HG02970 (cell line): ENCODE results near the gene TRIM26.

Experiments
- ATAC-seq: cut with Tn5 transposase; IDR thresholded peaks from one replicate; pipeline ENCODE4 v1.9.1; 2021; ENCODE audit warnings: mild to moderate bottlenecking, moderate library complexity, moderate number of reproducible peaks; ENCODE audit not compliant: unreplicated experiment, low FRiP score

TRIM26 gene

GRCh38 chr6:30211306-30211705, 1.9 kb downstream of the TRIM26 start:
- no peak for ATAC-seq

GRCh38 chr6:30207619-30208295, 5.4 kb downstream of the TRIM26 start:
- no peak for ATAC-seq

DNA sequence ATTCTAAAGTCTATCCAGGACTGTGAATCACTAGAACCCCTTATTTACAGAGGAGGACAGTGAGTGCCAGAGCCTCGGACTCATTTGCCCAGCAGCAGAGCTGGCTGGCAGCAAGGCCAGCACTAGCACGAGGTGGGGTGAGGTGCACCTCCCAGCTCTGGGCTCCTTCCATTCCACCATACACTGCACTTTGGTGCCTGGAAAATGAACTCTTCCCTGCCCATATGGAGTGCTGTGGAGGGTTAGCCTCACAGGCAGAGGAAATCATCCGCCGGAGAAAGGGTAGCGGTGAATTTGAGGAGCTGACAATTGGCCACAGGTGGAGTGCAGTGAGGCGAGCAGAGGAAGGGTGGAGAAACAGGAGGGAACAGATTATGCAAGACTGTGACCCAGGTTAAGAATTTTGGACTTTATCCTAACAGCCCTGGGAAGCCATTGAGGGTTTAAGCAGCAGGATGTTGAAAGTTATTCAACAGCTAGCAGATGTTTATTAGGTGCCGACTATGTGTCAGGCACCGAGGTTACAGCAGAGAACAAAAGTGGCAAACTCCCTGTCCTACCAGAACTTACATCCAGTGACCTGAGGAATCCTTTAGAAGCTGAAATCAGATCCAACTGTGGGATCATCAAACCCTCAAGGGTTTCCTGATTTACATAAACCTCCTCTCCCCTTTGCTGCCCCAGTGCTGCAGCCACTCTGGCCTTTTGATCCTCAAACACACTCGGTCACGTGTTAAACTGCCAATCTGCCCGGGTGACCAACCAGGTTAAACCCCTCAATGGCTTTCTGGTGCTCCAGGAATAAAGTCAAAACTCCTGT, 6.2 kb downstream of the TRIM26 start:
- no peak for ATAC-seq

DNA sequence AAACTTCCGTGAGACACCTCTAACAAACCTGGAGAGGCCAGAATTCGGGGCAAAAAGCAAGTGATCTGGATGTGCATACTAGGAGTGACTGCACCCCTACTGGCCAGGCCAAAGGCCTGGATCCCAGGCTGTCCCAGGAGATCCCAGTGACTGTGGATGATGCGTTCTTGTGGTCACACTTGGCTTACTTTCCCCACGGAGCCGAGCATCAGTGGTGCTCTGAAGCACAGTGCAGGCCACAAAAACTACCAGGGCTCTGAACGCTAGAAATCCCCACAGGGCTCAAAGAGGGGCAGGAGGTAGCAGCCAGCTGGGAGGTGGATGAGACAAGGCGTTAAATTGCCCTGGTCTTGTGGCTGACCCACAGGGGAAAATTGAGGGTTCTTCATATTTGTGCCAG, 7.1 kb downstream of the TRIM26 start:
- no peak for ATAC-seq

- ATAC-seq: no peak
These were observed 9.1 kb downstream of the TRIM26 start for GRCh38 chr6:30204116-30204515.

DNA sequence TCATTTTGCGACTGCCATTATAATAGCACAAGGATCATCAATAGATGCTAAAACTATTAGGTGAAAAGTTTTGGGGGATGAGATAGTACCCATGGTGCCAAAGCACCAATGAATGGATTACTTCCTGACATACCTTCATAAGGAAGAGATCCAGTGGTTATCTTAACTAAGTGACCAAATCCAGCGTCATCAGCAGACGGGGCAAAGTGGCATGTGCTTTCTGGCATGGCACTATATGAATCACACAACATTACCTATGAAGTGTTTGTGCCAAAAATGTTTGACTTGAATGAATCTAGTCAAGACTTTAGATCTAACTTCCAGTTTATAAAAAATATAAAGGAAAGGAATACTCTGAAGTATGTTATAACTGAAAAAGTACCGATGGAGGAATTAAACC, 10.8 kb downstream of the TRIM26 start:
- ATAC-seq: no peak

- ATAC-seq: no peak
These were observed 12.5 kb downstream of the TRIM26 start for GRCh38 chr6:30200551-30201281.

DNA sequence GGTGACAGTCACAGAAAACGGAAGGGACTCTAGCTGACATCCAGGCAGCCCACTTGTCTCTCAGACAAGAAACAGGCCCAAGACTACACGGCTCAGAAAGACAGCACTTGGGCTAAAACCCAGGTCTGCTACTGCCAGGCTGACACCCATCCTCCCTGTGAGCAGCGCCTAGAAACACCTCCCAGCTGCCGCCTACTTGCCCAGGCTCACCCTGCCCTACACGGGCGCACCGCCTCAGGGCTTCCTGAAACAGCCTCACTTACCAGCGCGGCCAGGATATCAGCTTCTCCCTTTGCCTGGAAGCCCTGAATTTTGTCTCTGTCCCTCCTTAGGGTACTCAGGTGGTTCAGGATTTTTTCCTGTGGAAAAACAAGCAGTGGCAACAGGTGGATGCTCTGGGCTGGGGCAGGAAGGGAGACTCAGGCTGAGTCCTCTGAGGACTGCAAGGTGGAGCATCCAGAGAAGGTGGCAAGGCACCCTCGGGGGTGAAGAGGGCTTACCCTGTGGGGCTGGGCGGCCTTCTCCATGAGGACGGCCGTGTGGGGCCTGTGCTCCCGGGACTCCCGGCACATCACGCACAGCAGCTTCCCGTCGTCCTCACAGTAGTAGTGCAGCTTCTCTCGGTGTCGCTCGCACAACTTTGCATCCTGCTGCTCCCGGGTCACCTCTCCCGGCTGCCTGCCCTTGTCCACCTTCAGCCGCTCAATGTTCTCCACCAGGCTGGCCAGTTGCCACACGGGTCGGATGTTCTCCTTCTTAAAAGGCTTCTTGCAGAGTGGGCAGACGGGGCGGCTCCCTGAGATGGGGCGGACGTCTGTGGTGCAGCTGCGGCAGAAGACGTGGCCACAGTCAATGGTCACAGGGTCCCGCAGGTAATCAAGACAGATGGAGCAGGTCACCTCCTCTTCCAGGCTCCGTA, 14.8 kb downstream of the TRIM26 start:
- ATAC-seq: no peak

DNA sequence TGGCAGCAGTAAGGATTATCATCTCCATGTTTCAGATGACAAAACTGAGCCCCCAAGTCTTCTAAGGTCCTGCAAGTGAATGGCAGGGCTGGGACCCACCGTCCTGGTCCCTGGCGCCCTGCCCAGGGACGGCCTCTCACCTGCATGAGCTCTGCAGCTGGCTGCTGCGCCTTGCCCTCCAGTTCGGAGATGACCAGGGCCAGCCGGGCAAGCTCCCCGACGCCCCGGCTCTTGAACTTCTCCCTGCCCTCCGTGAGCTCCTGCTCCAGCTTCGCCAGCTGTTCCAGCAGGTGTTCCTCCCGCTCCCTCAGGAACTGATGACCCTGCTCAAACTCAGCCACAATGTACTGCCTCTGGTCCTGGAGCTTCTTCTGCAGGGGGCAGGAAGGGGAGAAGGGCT, 16.8 kb downstream of the TRIM26 start:
- ATAC-seq: no peak

DNA sequence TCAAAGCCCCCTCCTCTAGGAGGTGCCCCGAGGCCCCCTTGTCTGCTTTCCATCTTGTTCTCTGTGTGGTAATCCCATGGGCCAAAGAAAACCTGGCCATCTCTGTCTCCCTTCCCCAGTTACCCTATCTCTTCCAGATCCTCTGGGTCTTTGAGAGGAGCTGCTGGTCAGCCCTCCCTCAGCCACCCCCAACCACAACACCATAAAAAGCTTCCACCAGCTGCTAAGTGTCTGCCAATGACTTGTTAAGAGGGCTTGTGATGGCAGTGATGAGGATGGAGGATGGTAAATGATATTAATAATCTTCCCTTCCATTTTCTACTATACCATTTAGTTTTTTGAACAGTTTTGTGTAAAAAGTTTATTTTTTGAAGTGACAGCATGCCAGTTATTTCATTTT, 17.3 kb downstream of the TRIM26 start:
- no peak for ATAC-seq

GRCh38 chr6:30194797-30195690, 18.2 kb downstream of the TRIM26 start:
- no peak for ATAC-seq

GRCh38 chr6:30192076-30192475, 21.1 kb downstream of the TRIM26 start:
- no peak for ATAC-seq

- no peak for ATAC-seq
These were observed 24.7 kb downstream of the TRIM26 start for GRCh38 chr6:30188541-30188940.

DNA sequence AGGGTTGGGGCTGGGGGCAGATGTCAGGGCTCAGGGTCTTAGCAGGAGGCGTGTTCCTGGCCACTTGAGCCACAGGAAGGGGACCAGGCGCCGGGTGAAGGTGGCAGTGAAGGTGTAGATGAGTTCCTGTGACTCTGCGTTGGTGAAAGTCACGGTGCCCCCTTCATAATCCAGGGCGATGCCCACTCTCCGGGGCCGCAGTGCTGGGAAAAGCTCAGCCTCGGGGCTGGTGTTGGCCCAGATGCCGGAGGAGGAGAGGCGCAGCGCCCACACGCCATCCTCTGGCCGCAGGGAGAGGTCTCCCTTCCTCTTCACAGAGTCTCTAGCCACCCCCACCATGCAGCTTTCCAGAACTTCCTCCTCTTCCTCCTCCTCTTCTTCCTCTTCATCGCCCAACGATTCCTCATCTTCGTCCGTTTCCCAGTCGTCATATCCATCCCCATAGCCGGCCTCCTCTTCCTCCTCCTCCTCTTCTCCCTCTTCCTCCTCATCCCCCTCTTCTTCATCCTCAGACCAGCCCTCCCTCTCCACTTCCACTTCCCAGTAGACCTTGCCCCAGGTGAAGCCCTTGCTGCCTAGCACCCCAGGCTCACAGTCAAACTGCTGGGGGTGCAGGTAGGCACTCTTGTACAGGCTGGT, 27.2 kb downstream of the TRIM26 start:
- no peak for ATAC-seq

GRCh38 chr6:30184417-30185031, 28.7 kb downstream of the TRIM26 start:
- no peak for ATAC-seq

- no peak for ATAC-seq
These were observed 33.1 kb downstream of the TRIM26 start for GRCh38 chr6:30180145-30180544.

- ATAC-seq: no peak
These were observed 34.4 kb downstream of the TRIM26 start for GRCh38 chr6:30178837-30179236.

- ATAC-seq: no peak
These were observed 37.4 kb downstream of the TRIM26 start for GRCh38 chr6:30175765-30176164.
